ENCODE measurements around the gene DNAJB2.

- no peak for TF ChIP-seq POLR2A (IDR thresholded peaks at IDR 0.05)
- TF ChIP-seq CTCF (IDR thresholded peaks at IDR 0.05) = no peak
Observed at GRCh38 chr2:219309278-219309677, 30.1 kb downstream of the DNAJB2 start, which contains the start of gene PTPRN.

All from esophagus squamous epithelium (tissue), 4 donors.